Sigmoid colon (tissue), 4 donors: Measurements from ENCODE around the gene SLC8A1.

Experiments used
- EP300 ChIP-seq, 4 donors: sonication (generic); formaldehyde crosslinking; IDR thresholded peaks; one replicate each; pipeline ENCODE4 v1.6.1; 2017; ENCODE audit warnings: antibody characterized with exemption in 4 of 4
- POLR2A ChIP-seq, 2 donors: fragments of 450-650 bp; IDR thresholded peaks; one replicate each; pipeline ENCODE4 v1.6.1; 2016; ENCODE audit warnings: antibody characterized with exemption in 2 of 2, mild to moderate bottlenecking in 2 of 2, moderate library complexity in 2 of 2
- TF ChIP-seq, protein P1 (sequence below), 4 experiments: fragments of 450-650 bp in 3 of 4; fragments of 200-600 bp in 1 of 4; IDR thresholded peaks; one replicate each; pipeline ENCODE4 v1.5.1; 2016 to 2019; ENCODE audit warnings: antibody characterized with exemption in 4 of 4, mild to moderate bottlenecking in 3 of 4, moderate library complexity in 2 of 4

DNA sequence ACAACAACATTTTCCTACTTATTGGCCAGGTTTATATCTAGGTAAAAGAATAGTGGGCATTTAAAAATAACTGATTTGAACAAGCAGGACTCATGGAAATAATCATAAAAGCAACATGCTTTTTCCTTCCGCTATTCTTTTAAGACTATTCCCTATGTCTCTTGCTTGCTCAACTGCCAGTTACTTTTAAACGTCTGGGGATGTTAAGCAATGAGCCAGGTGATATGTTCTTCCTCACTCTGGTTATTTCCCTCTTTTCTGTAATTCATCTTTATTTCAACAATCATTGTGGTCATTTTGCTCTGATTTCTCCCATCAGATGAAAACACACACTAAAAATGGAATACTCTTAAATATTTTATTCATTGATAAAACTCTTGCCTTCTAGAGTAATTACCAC is 33.4 kb upstream of the SLC8A1 start:
- TF ChIP-seq, protein P1, sequence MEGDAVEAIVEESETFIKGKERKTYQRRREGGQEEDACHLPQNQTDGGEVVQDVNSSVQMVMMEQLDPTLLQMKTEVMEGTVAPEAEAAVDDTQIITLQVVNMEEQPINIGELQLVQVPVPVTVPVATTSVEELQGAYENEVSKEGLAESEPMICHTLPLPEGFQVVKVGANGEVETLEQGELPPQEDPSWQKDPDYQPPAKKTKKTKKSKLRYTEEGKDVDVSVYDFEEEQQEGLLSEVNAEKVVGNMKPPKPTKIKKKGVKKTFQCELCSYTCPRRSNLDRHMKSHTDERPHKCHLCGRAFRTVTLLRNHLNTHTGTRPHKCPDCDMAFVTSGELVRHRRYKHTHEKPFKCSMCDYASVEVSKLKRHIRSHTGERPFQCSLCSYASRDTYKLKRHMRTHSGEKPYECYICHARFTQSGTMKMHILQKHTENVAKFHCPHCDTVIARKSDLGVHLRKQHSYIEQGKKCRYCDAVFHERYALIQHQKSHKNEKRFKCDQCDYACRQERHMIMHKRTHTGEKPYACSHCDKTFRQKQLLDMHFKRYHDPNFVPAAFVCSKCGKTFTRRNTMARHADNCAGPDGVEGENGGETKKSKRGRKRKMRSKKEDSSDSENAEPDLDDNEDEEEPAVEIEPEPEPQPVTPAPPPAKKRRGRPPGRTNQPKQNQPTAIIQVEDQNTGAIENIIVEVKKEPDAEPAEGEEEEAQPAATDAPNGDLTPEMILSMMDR (IDR thresholded peaks at IDR 0.05), result no peak
- TF ChIP-seq EP300 (IDR thresholded peaks at IDR 0.05) (no peak), POLR2A (IDR thresholded peaks at IDR 0.05) (no peak)
